HepG2 (cell line): ENCODE data around the gene REPS2. TPM values are rescaled to one million over a fixed set of nuclear protein-coding genes. Genes with fewer than 3 reads are reported as not detected.

Experiments used
- ATAC-seq: fragments of 200-7000 bp; cut with Tn5 transposase; 3 replicates; pipeline ENCODE4 v1.9.1; 2020; ENCODE audit warnings: mild to moderate bottlenecking, moderate library complexity
- BruUV-seq: library from RNA; stranded (reverse); fragments of 400-500 nt; replicated peaks from 2 replicates; lab custom pipeline; 2021; lab: Mats Ljungman, UMichigan
- CTCF ChIA-PET: fragments of 300-600 bp; formaldehyde crosslinking; extraction: SDS; loops from one replicate; lab custom pipeline; 2021; ENCODE audit warnings: low total read pairs, inconsistent platforms, low intra/inter-chr PET ratio; lab: Yijun Ruan, JAX
- POLR2A ChIA-PET: fragments of 350-600 bp; sonication (Branson Sonifier 250); formaldehyde crosslinking; loops from one replicate; lab custom pipeline; 2020; ENCODE audit warnings: antibody characterized with exemption, inconsistent platforms; lab: Yijun Ruan, JAX
- DNase-seq: peaks from one replicate; pipeline ENCODE4 v3.0.0-alpha.2; 2015; ENCODE audit warnings: low spot score
- FAIRE-seq: peaks from 3 replicates; lab custom pipeline; 2011; peaks lifted over from hg19 to GRCh38; lab: Jason Lieb, UNC
- H2AFZ ChIP-seq: one replicate; pipeline ENCODE4 v1.6.1; 2011; ENCODE audit warnings: low read length, inconsistent platforms
- H3K27ac ChIP-seq: fragments of 300-600 bp; 3 replicates; pipeline ENCODE4 v1.8.0; 2011; ENCODE audit warnings: mixed run types, mild to moderate bottlenecking, mixed read lengths, low read length, inconsistent platforms; ENCODE audit not compliant: insufficient read depth; ENCODE audit errors: extremely low read length
- H3K27me3 ChIP-seq, 2 experiments: fragments of 200-600 bp in 1 of 2; 2 replicates in 1 of 2; 3 replicates in 1 of 2; pipeline versions ENCODE4 v1.6.0 to v1.8.0; 2011; ENCODE audit warnings: low read length in 2 of 2, mild to moderate bottlenecking in 2 of 2, moderate library complexity in 2 of 2, inconsistent platforms in 1 of 2; ENCODE audit not compliant: insufficient read depth in 2 of 2, control insufficient read depth in 1 of 2
- H3K36me3 ChIP-seq, 2 experiments: fragments of 200-600 bp in 1 of 2; replicated peaks in 1 of 2; 2 replicates in 1 of 2; 3 replicates in 1 of 2; pipeline versions ENCODE4 v1.5.1 to v1.8.0; 2011; ENCODE audit warnings: low read length in 2 of 2, inconsistent platforms in 1 of 2; ENCODE audit not compliant: insufficient read depth in 2 of 2, control insufficient read depth in 1 of 2
- H3K4me1 ChIP-seq: 2 replicates; pipeline ENCODE4 v1.5.1; 2012; ENCODE audit warnings: low read length, inconsistent platforms; ENCODE audit not compliant: insufficient read depth
- H3K4me2 ChIP-seq: 2 replicates; pipeline ENCODE4 v1.6.0; 2011; ENCODE audit warnings: low read depth, low read length, inconsistent platforms
- H3K4me3 ChIP-seq, 3 experiments: fragments of 200-600 bp in 1 of 3; sonication (generic), shearing (Covaris generic) in 1 of 3; replicated peaks in 1 of 3; 2 replicates each; pipeline ENCODE4 v1.5.1; 2011 to 2016; ENCODE audit warnings: low read length in 3 of 3, inconsistent platforms in 2 of 3, low read depth in 2 of 3, mild to moderate bottlenecking in 2 of 3, control low read depth in 1 of 3, mixed read lengths in 1 of 3; ENCODE audit not compliant: insufficient read depth in 1 of 3
- H3K79me2 ChIP-seq: one replicate; pipeline ENCODE4 v1.6.1; 2011; ENCODE audit warnings: low read length, inconsistent platforms; ENCODE audit not compliant: insufficient read depth
- H3K9ac ChIP-seq: 2 replicates; pipeline ENCODE4 v1.6.0; 2011; ENCODE audit warnings: mild to moderate bottlenecking, low read depth, low read length, inconsistent platforms; ENCODE audit not compliant: insufficient read depth
- H3K9me3 ChIP-seq: 2 replicates; pipeline ENCODE4 v1.5.1; 2012; ENCODE audit warnings: mild to moderate bottlenecking, low read length
- H4K20me1 ChIP-seq: 2 replicates; pipeline ENCODE4 v1.6.0; 2011; ENCODE audit warnings: inconsistent platforms, mild to moderate bottlenecking, low read length, moderate library complexity; ENCODE audit not compliant: insufficient read depth
- ADNP ChIP-seq: sonication (generic); formaldehyde crosslinking; IDR thresholded peaks from 2 replicates; pipeline ENCODE4 v1.4.0; 2020; ENCODE audit warnings: missing genetic modification reagents
- CCDC6 ChIP-seq: sonication (generic); formaldehyde crosslinking; IDR thresholded peaks from 2 replicates; pipeline ENCODE4 v1.8.1; 2022; ENCODE audit warnings: mild to moderate bottlenecking, missing genetic modification reagents, moderate library complexity
- DDIT3 ChIP-seq: sonication (generic); formaldehyde crosslinking; IDR thresholded peaks from 2 replicates; pipeline ENCODE4 v1.4.0; 2020; ENCODE audit warnings: mild to moderate bottlenecking, missing genetic modification reagents
- DNMT1 ChIP-seq: sonication (generic); formaldehyde crosslinking; IDR thresholded peaks from 2 replicates; pipeline ENCODE4 v1.5.1; 2020; ENCODE audit warnings: mild to moderate bottlenecking, missing genetic modification reagents
- FOXJ3 ChIP-seq: sonication (generic); formaldehyde crosslinking; IDR thresholded peaks from 2 replicates; pipeline ENCODE4 v1.4.0; 2020; ENCODE audit warnings: missing genetic modification reagents, mild to moderate bottlenecking, borderline replicate concordance
- HOMEZ ChIP-seq: IDR thresholded peaks from 2 replicates; pipeline ENCODE4 v1.6.1; 2016; ENCODE audit warnings: low read depth
- JDP2 ChIP-seq: sonication (generic); formaldehyde crosslinking; IDR thresholded peaks from 2 replicates; pipeline ENCODE4 v1.8.1; 2022; ENCODE audit warnings: missing genetic modification reagents, borderline replicate concordance
- KAT2B ChIP-seq: fragments of 150-350 bp; IDR thresholded peaks from 2 replicates; pipeline ENCODE4 v1.6.1; 2014; ENCODE audit warnings: low read depth, low read length, borderline replicate concordance
- NFAT5 ChIP-seq: sonication (generic); formaldehyde crosslinking; IDR thresholded peaks from 2 replicates; pipeline ENCODE4 v1.4.0; 2020; ENCODE audit warnings: missing genetic modification reagents
- NFE2L2 ChIP-seq: fragments of 150-350 bp; IDR thresholded peaks from 2 replicates; pipeline ENCODE4 v1.6.1; 2014; ENCODE audit warnings: low read length
- RXRB ChIP-seq: IDR thresholded peaks from 2 replicates; pipeline ENCODE4 v1.6.1; 2016; ENCODE audit warnings: borderline replicate concordance, missing genetic modification reagents, missing compliant biosample characterization
- SALL1 ChIP-seq: sonication (generic); formaldehyde crosslinking; IDR thresholded peaks from 2 replicates; pipeline ENCODE4 v1.8.0; 2022; ENCODE audit warnings: mild to moderate bottlenecking, missing genetic modification reagents
- TAF1 ChIP-seq: sonication (generic); formaldehyde crosslinking; IDR thresholded peaks from 2 replicates; pipeline ENCODE4 v1.4.0; 2020; ENCODE audit warnings: missing genetic modification reagents
- YEATS2 ChIP-seq: sonication (generic); formaldehyde crosslinking; IDR thresholded peaks from 2 replicates; pipeline ENCODE4 v1.4.0; 2020; ENCODE audit warnings: missing genetic modification reagents, borderline replicate concordance
- ZNF205 ChIP-seq: IDR thresholded peaks from 2 replicates; pipeline ENCODE4 v1.6.1; 2018; ENCODE audit warnings: missing biosample characterization, missing genetic modification reagents
- ZNF263 ChIP-seq: sonication (generic); formaldehyde crosslinking; IDR thresholded peaks from 2 replicates; pipeline ENCODE4 v1.4.0; 2020; ENCODE audit warnings: missing genetic modification reagents
- ZNF605 ChIP-seq: sonication (generic); formaldehyde crosslinking; IDR thresholded peaks from 2 replicates; pipeline ENCODE4 v1.8.0; 2022; ENCODE audit warnings: mild to moderate bottlenecking, missing genetic modification reagents
- WGBS: methylation state at CpG from one replicate; pipeline ENCODE4 v1.1.6; 2017; ENCODE audit warnings: low lambda C conversion rate; 5-methylcytosine and 5-hydroxymethylcytosine counted together
- in situ Hi-C: cut with HindIII; loops from 2 replicates; pipeline ENCODE4 v1.10.0; 2017; ENCODE audit warnings: low pct_unique_long_range_greater_than_20kb; ENCODE audit not compliant: extremely low pct_ligation_motif_present
- intact Hi-C: fragments of 100-400 bp; cut with micrococcal nuclease; formaldehyde crosslinking; loops from one replicate; pipeline ENCODE4 v1.10.0; 2022; ENCODE audit not compliant: unreplicated experiment
- polyA plus RNA-seq, 8 experiments: library from polyadenylated mRNA; depleted of rRNA in 3 of 8; stranded (reverse) in 7 of 8; unstranded in 1 of 8; fragments of >200 nt; fragmentation: Illumina TruSeq in 4 of 8; extraction: Trizol in 4 of 8; gene quantifications; 2 replicates each; pipeline versions ENCODE4 v1.2.1 to v1.2.3, GENCODE V29; 2011 to 2016; ENCODE audit warnings: low read depth in 4 of 8, missing spikeins in 1 of 8, mixed read lengths in 1 of 8; ENCODE audit not compliant: insufficient read depth in 1 of 8
- total RNA-seq, 5 experiments: library from RNA; depleted of rRNA; stranded (reverse); fragments of >200 nt; fragmentation: Illumina TruSeq; extraction: Trizol; gene quantifications; 2 replicates each; pipeline ENCODE4 v1.2.3, GENCODE V29; 2016; ENCODE audit warnings: low read depth in 1 of 5

The REPS2 gene
- total and polyA plus RNA-seq, 2 of the 13 experiments (the other 11 are each of a cell fraction or from before 2014, with no cell fraction given) = 0.05 to 0.58 TPM

GRCh38 chrX:16978193-16978984, 31.9 kb downstream of the REPS2 start:
- Histone ChIP-seq H3K9ac (no peak overlapping the region), H3K4me3 (no peak overlapping the region), H2AFZ (no peak overlapping the region), H3K27me3 (no peaks in the 10 kb centered on the region), H3K4me1 (no peaks in the 10 kb centered on the region), H4K20me1 (no peaks in the 10 kb centered on the region), H3K79me2 (no peaks in the 10 kb centered on the region), H3K9me3 (no peaks in the 10 kb centered on the region), H3K36me3 (no peaks in the 10 kb centered on the region), H3K27ac (no peak overlapping the region), H3K4me2 (no peak overlapping the region)
- in situ Hi-C loops (no loop called here), intact Hi-C loops (no loop called here)
- WGBS = 2% methylated on average over 3 of the region's 3 CpGs
- CTCF ChIA-PET = no interaction called here
- BruUV-seq = no TSS peak
- ATAC-seq = no peak
- no peak for DNase-seq
- POLR2A ChIA-PET = no interaction called here
- FAIRE-seq = no peak
- TF ChIP-seq SALL1 (CRISPR knock-in tag) (no peak), ZNF263 (no peak), KAT2B (no peak), ZNF205 (CRISPR knock-in tag) (no peak), YEATS2 (no peak), CCDC6 (CRISPR knock-in tag) (no peak), TAF1 (CRISPR knock-in tag) (no peak), HOMEZ (no peak), NFE2L2 (no peak), NFAT5 (no peak), RXRB (CRISPR knock-in tag) (no peak), JDP2 (CRISPR knock-in tag) (no peak), DNMT1 (CRISPR knock-in tag) (no peak), ZNF605 (CRISPR knock-in tag) (no peak), DDIT3 (CRISPR knock-in tag) (no peak), ADNP (CRISPR knock-in tag) (no peak), FOXJ3 (no peak)
